Hepatocyte (in vitro differentiated cells): ENCODE data around the gene FAM163A. TPM values are rescaled to one million over a fixed set of nuclear protein-coding genes. Genes with fewer than 3 reads are reported as not detected.

Source experiments
- DNase-seq: peaks from one replicate; pipeline ENCODE4 v3.0.0-alpha.2; 2016; ENCODE audit warnings: low spot score
- H2AFZ ChIP-seq: fragments of 200-600 bp; sonication (generic); 2 replicates; pipeline ENCODE4 v1.6.0; 2016; ENCODE audit warnings: antibody characterized with exemption, mild to moderate bottlenecking
- H3K27ac ChIP-seq: fragments of 200-600 bp; sonication (generic); 2 replicates; pipeline ENCODE4 v1.5.1; 2016; ENCODE audit warnings: mild to moderate bottlenecking
- H3K27me3 ChIP-seq: fragments of 200-600 bp; sonication (generic); 2 replicates; pipeline ENCODE4 v1.6.1; 2016
- H3K36me3 ChIP-seq: fragments of 200-600 bp; sonication (generic); replicated peaks from 2 replicates; pipeline ENCODE4 v1.5.1; 2016; ENCODE audit warnings: low read depth; ENCODE audit not compliant: insufficient read depth
- H3K4me1 ChIP-seq: fragments of 200-600 bp; sonication (generic); 2 replicates; pipeline ENCODE4 v1.5.1; 2016; ENCODE audit warnings: mild to moderate bottlenecking, moderate library complexity; ENCODE audit not compliant: insufficient read depth
- H3K4me2 ChIP-seq: fragments of 200-600 bp; sonication (generic); 2 replicates; pipeline ENCODE4 v1.6.0; 2016
- H3K4me3 ChIP-seq: fragments of 200-600 bp; sonication (generic); 2 replicates; pipeline ENCODE4 v1.5.1; 2016; ENCODE audit warnings: mild to moderate bottlenecking
- H3K79me2 ChIP-seq: fragments of 200-600 bp; sonication (generic); 2 replicates; pipeline ENCODE4 v1.6.0; 2017; ENCODE audit warnings: mild to moderate bottlenecking
- H3K9me2 ChIP-seq: fragments of 200-600 bp; sonication (generic); replicated peaks from 2 replicates; pipeline ENCODE4 v1.6.0; 2017; ENCODE audit warnings: mild to moderate bottlenecking; ENCODE audit not compliant: insufficient read depth
- H3K9me3 ChIP-seq: fragments of 200-600 bp; sonication (generic); 2 replicates; pipeline ENCODE4 v1.5.1; 2016; ENCODE audit warnings: low read depth, mild to moderate bottlenecking
- H4K20me1 ChIP-seq: fragments of 200-600 bp; sonication (generic); 2 replicates; pipeline ENCODE4 v1.6.0; 2016; ENCODE audit warnings: mild to moderate bottlenecking; ENCODE audit not compliant: insufficient read depth, poor library complexity, severe bottlenecking
- EZH2 ChIP-seq: fragments of 200-600 bp; sonication (generic); IDR thresholded peaks from 2 replicates; pipeline ENCODE4 v1.6.1; 2016; ENCODE audit warnings: antibody characterized with exemption, mild to moderate bottlenecking, borderline replicate concordance
- EZH2phosphoT487 ChIP-seq: fragments of 200-600 bp; sonication (generic); IDR thresholded peaks from one replicate; pipeline ENCODE4 v1.6.1; 2018; ENCODE audit warnings: antibody characterized with exemption, mild to moderate bottlenecking, low read depth, moderate library complexity; ENCODE audit not compliant: unreplicated experiment, severe bottlenecking
- WGBS: methylation state at CpG from one replicate; pipeline ENCODE4 v1.1.6; 2016; ENCODE audit warnings: low lambda C conversion rate; ENCODE audit errors: missing lambda C conversion rate; 5-methylcytosine and 5-hydroxymethylcytosine counted together
- polyA plus RNA-seq: library from polyadenylated mRNA; unstranded; fragments of >200 nt; fragmentation: Nextera tagmentation; extraction: Ambion mirVana; gene quantifications from 2 replicates; pipeline ENCODE4 v1.2.1, GENCODE V29; 2016
- total RNA-seq: library from RNA; depleted of rRNA; stranded (reverse); fragments of >200 nt; gene quantifications from 2 replicates; pipeline ENCODE4 v1.2.3, GENCODE V29; 2014
- TF ChIP-seq, protein P1 (sequence below): fragments of 200-600 bp; sonication (generic); IDR thresholded peaks from 2 replicates; pipeline ENCODE4 v1.5.1; 2016; ENCODE audit warnings: antibody characterized with exemption, mild to moderate bottlenecking; ENCODE audit not compliant: poor library complexity

The FAM163A gene
- total and polyA plus RNA-seq, 2 experiments from 2014 or later = 0.43 to 0.87 TPM

GRCh38 chr1:179767996-179768395 lies 24.9 kb downstream of the FAM163A start:
- Histone ChIP-seq H3K36me3 (no peaks in the 10 kb centered on the region), H3K9me3 (no peaks in the 10 kb centered on the region), H3K4me1 (no peaks in the 10 kb centered on the region), H3K4me3 (no peak overlapping the region), H3K27ac (no peak overlapping the region), H4K20me1 (no peaks in the 10 kb centered on the region), H3K79me2 (no peaks in the 10 kb centered on the region), H3K9me2 (no peaks in the 10 kb centered on the region), H3K4me2 (no peak overlapping the region), H3K27me3 (no peaks in the 10 kb centered on the region), H2AFZ (no peak overlapping the region)
- DNase-seq = no peak
- WGBS = 97% methylated on average over 2 of the region's 2 CpGs
- TF ChIP-seq EZH2 = no peak
- no peak for TF ChIP-seq EZH2phosphoT487
- TF ChIP-seq, protein P1, sequence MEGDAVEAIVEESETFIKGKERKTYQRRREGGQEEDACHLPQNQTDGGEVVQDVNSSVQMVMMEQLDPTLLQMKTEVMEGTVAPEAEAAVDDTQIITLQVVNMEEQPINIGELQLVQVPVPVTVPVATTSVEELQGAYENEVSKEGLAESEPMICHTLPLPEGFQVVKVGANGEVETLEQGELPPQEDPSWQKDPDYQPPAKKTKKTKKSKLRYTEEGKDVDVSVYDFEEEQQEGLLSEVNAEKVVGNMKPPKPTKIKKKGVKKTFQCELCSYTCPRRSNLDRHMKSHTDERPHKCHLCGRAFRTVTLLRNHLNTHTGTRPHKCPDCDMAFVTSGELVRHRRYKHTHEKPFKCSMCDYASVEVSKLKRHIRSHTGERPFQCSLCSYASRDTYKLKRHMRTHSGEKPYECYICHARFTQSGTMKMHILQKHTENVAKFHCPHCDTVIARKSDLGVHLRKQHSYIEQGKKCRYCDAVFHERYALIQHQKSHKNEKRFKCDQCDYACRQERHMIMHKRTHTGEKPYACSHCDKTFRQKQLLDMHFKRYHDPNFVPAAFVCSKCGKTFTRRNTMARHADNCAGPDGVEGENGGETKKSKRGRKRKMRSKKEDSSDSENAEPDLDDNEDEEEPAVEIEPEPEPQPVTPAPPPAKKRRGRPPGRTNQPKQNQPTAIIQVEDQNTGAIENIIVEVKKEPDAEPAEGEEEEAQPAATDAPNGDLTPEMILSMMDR = no peak

DNA sequence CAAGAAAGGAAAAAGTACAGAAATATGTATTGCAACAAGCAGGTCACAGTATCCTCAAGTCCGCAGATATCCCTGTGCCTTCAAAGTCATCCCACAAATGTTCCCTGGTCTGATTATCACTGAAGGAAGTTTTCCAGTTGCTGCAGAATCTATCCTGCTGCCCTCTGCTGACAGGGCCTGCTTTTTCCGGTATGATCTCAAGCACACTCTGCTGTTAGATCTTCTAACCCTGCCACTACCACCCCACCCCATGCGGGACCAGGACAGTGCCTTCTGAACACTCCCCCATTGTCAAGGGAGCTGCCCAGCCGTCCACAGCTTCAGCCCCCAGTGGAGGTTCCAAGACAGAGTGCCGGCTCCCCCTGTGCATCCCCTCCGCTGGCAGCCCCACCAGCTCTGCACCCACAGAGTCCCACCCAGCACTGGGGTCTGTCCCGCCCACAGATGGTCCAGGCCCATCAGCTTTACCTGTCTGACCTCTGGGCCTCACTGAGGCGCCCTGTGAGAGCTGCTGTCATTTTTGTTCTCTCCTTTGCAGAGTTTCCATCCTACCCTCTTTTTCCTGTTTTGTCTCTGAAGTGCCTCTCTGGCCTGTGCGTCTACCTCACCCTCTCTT lies 27.9 kb downstream of the FAM163A start:
- no peaks in the 10 kb centered on the region for H3K36me3 ChIP-seq
- H2AFZ ChIP-seq = no peak overlapping the region
- no peak overlapping the region for H3K4me2 ChIP-seq
- no peaks in the 10 kb centered on the region for H3K27me3 ChIP-seq
- no peaks in the 10 kb centered on the region for H3K79me2 ChIP-seq
- H3K9me3 ChIP-seq = no peaks in the 10 kb centered on the region
- H3K4me3 ChIP-seq = no peak overlapping the region
- no peak for TF ChIP-seq EZH2
- no peak for TF ChIP-seq EZH2phosphoT487
- TF ChIP-seq, protein P1 = no peak
- H4K20me1 ChIP-seq = no peaks in the 10 kb centered on the region
- no peaks in the 10 kb centered on the region for H3K9me2 ChIP-seq
- no peak overlapping the region for H3K27ac ChIP-seq
- no peaks in the 10 kb centered on the region for H3K4me1 ChIP-seq
- DNase-seq = no peak
- WGBS = 84% methylated on average over 9 of the region's 9 CpGs

DNA sequence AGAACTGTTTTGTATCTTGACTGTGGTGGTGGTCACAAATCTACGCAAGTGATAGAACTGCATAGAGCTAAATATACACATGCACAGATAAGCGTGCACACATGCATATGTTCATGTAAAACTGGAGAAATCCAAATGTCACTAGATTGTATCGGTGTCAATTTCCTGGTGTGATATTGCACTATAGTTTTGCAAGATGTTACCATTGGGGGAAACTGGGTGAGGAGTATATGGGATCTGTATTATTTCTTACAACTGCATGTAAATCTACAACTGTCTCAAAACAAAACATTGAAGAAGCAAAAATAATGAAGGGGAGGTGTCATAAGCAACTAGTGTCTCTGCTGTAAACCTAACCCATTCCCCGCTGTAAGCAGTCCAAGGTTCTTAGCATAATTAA lies 30.2 kb downstream of the FAM163A start:
- Histone ChIP-seq H3K27me3 (no peaks in the 10 kb centered on the region), H3K36me3 (no peaks in the 10 kb centered on the region), H3K9me2 (no peaks in the 10 kb centered on the region), H3K4me2 (no peak overlapping the region), H4K20me1 (no peaks in the 10 kb centered on the region), H3K4me3 (no peak overlapping the region), H2AFZ (no peak overlapping the region), H3K4me1 (no peaks in the 10 kb centered on the region), H3K27ac (no peak overlapping the region), H3K9me3 (no peaks in the 10 kb centered on the region), H3K79me2 (no peaks in the 10 kb centered on the region)
- DNase-seq = no peak
- 97% methylated on average over 4 of the region's 4 CpGs for WGBS
- TF ChIP-seq, protein P1 = no peak
- no peak for TF ChIP-seq EZH2
- TF ChIP-seq EZH2phosphoT487 = no peak

- Histone ChIP-seq H3K9me2 (no peaks in the 10 kb centered on the region), H3K36me3 (no peaks in the 10 kb centered on the region), H3K9me3 (no peaks in the 10 kb centered on the region), H3K4me1 (no peaks in the 10 kb centered on the region), H2AFZ (no peak overlapping the region), H3K4me3 (no peak overlapping the region), H3K4me2 (no peak overlapping the region), H4K20me1 (no peaks in the 10 kb centered on the region), H3K27ac (no peak overlapping the region), H3K79me2 (no peaks in the 10 kb centered on the region), H3K27me3 (no peaks in the 10 kb centered on the region)
- TF ChIP-seq, protein P1 = no peak
- TF ChIP-seq EZH2phosphoT487 (no peak), EZH2 (no peak)
- 85% methylated on average over 2 of the region's 2 CpGs for WGBS
- DNase-seq = no peak
Measured at GRCh38 chr1:179774000-179774399, 30.9 kb downstream of the FAM163A start.
